HepG2 (cell line): ENCODE measurements around the gene BCL2L1. TPM values are rescaled to one million over a fixed set of nuclear protein-coding genes. Genes with fewer than 3 reads are reported as not detected.
A peak's percentile ranks its signal among the peaks of the same experiment; 100 is the strongest.

Experiments
- ARID4A ChIP-seq: sonication (generic); formaldehyde crosslinking; IDR thresholded peaks from 2 replicates; pipeline ENCODE4 v1.5.0; 2020; ENCODE audit warnings: mild to moderate bottlenecking, missing genetic modification reagents, borderline replicate concordance
- EEA1 ChIP-seq: sonication (generic); formaldehyde crosslinking; IDR thresholded peaks from 2 replicates; pipeline ENCODE4 v1.5.1; 2020; ENCODE audit warnings: mild to moderate bottlenecking, missing genetic modification reagents, borderline replicate concordance
- EHMT2 ChIP-seq: fragments of 200-600 bp; sonication (generic); IDR thresholded peaks from 2 replicates; pipeline ENCODE4 v1.7.0; 2017; ENCODE audit warnings: antibody characterized with exemption, low read depth, low read length, borderline replicate concordance
- EP300 ChIP-seq, 3 experiments: sonication (generic) in 1 of 3; formaldehyde crosslinking in 1 of 3; IDR thresholded peaks; 2 replicates each; pipeline versions ENCODE4 v1.5.1 to v1.6.1; 2011 to 2020; ENCODE audit warnings: low read depth in 2 of 3, low read length in 2 of 3, borderline replicate concordance in 1 of 3, improper control_type of control experiment in 1 of 3, mild to moderate bottlenecking in 1 of 3, missing genetic modification reagents in 1 of 3, moderate library complexity in 1 of 3
- GATAD1 ChIP-seq: IDR thresholded peaks from 2 replicates; pipeline ENCODE4 v1.6.1; 2016; ENCODE audit warnings: missing genetic modification reagents, missing compliant biosample characterization
- GLMP ChIP-seq: sonication (generic); formaldehyde crosslinking; IDR thresholded peaks from 2 replicates; pipeline ENCODE4 v1.9.0; 2021; ENCODE audit warnings: missing genetic modification reagents, mild to moderate bottlenecking, borderline replicate concordance
- HDAC1 ChIP-seq: sonication (generic); formaldehyde crosslinking; IDR thresholded peaks from 2 replicates; pipeline ENCODE4 v1.5.1; 2020; ENCODE audit warnings: mild to moderate bottlenecking, missing genetic modification reagents
- MYNN ChIP-seq: sonication (generic); formaldehyde crosslinking; IDR thresholded peaks from 2 replicates; pipeline ENCODE4 v1.4.0; 2020; ENCODE audit warnings: mild to moderate bottlenecking, low read depth, missing genetic modification reagents
- POLR2AphosphoS5 ChIP-seq: IDR thresholded peaks from 2 replicates; pipeline ENCODE4 v1.6.1; 2012; ENCODE audit warnings: low read depth, low read length
- RAD21 ChIP-seq: fragments of 450-650 bp; formaldehyde crosslinking; IDR thresholded peaks from 2 replicates; pipeline ENCODE4 v1.5.0; 2020; ENCODE audit warnings: mild to moderate bottlenecking
- SOX13 ChIP-seq, 3 experiments: fragments of 450-650 bp in 1 of 3; sonication (generic) in 1 of 3; formaldehyde crosslinking in 1 of 3; IDR thresholded peaks in 2 of 3; conservative IDR thresholded peaks in 1 of 3; 2 replicates each; pipeline versions ENCODE4 v1.5.0 to v1.6.1; 2016 to 2020; ENCODE audit warnings: antibody characterized with exemption in 1 of 3, mild to moderate bottlenecking in 1 of 3, missing compliant biosample characterization in 1 of 3, missing genetic modification reagents in 1 of 3, moderate library complexity in 1 of 3
- SRY ChIP-seq: sonication (generic); formaldehyde crosslinking; IDR thresholded peaks from 2 replicates; pipeline ENCODE4 v1.8.0; 2022; ENCODE audit warnings: mild to moderate bottlenecking, missing genetic modification reagents
- TEF ChIP-seq: sonication (generic); formaldehyde crosslinking; IDR thresholded peaks from 2 replicates; pipeline ENCODE4 v1.5.0; 2020; ENCODE audit warnings: missing genetic modification reagents
- U2AF2 ChIP-seq: fragments of 200-400 bp; formaldehyde crosslinking; IDR thresholded peaks from 2 replicates; pipeline ENCODE4 v1.6.1; 2017; ENCODE audit warnings: low read depth, mild to moderate bottlenecking, low read length
- ZBTB49 ChIP-seq: sonication (generic); formaldehyde crosslinking; IDR thresholded peaks from 2 replicates; pipeline ENCODE4 v1.4.0; 2020; ENCODE audit warnings: missing genetic modification reagents, borderline replicate concordance
- ZNF263 ChIP-seq: sonication (generic); formaldehyde crosslinking; IDR thresholded peaks from 2 replicates; pipeline ENCODE4 v1.4.0; 2020; ENCODE audit warnings: missing genetic modification reagents
- ZNF570 ChIP-seq: sonication (generic); formaldehyde crosslinking; IDR thresholded peaks from 2 replicates; pipeline ENCODE4 v1.4.0; 2020; ENCODE audit warnings: mild to moderate bottlenecking, missing genetic modification reagents, borderline replicate concordance
- ZNF773 ChIP-seq: sonication (generic); formaldehyde crosslinking; IDR thresholded peaks from 2 replicates; pipeline ENCODE4 v1.4.0; 2020; ENCODE audit warnings: missing genetic modification reagents, borderline replicate concordance
- ZNF878 ChIP-seq: sonication (generic); formaldehyde crosslinking; IDR thresholded peaks from 2 replicates; pipeline ENCODE4 v1.8.1; 2023; ENCODE audit warnings: mild to moderate bottlenecking, missing genetic modification reagents, moderate library complexity
- polyA plus RNA-seq, 8 experiments: library from polyadenylated mRNA; depleted of rRNA in 3 of 8; stranded (reverse) in 7 of 8; unstranded in 1 of 8; fragments of >200 nt; fragmentation: Illumina TruSeq in 4 of 8; extraction: Trizol in 4 of 8; gene quantifications; 2 replicates each; pipeline versions ENCODE4 v1.2.1 to v1.2.3, GENCODE V29; 2011 to 2016; ENCODE audit warnings: low read depth in 4 of 8, missing spikeins in 1 of 8, mixed read lengths in 1 of 8; ENCODE audit not compliant: insufficient read depth in 1 of 8
- total RNA-seq, 5 experiments: library from RNA; depleted of rRNA; stranded (reverse); fragments of >200 nt; fragmentation: Illumina TruSeq; extraction: Trizol; gene quantifications; 2 replicates each; pipeline ENCODE4 v1.2.3, GENCODE V29; 2016; ENCODE audit warnings: low read depth in 1 of 5

BCL2L1 gene
- total and polyA plus RNA-seq, 2 of the 13 experiments (the other 11 are each of a cell fraction or from before 2014, with no cell fraction given): 164 to 258 TPM

GRCh38 chr20:31722257-31723068, at the start of gene BCL2L1 (continued):
- no peak; the same call in none of the 2 replicates for TF ChIP-seq SOX13 (IDR thresholded peaks at IDR 0.05)
- TF ChIP-seq SOX13 (CRISPR knock-in tag; conservative IDR thresholded peaks at IDR 0.05 in 1 of 2, IDR thresholded peaks at IDR 0.05 in 1 of 2): peak in 1 of 2 experiments; percentile 50; a peak in 1 of 4 replicates
- no peak for TF ChIP-seq EEA1 (CRISPR knock-in tag)
- TF ChIP-seq HDAC1 (CRISPR knock-in tag): 0 out of 2 replicates have a peak, but pooled peaks have one; percentile 16
- TF ChIP-seq SRY (CRISPR knock-in tag): peak; percentile 19; the same call in 1 of the 2 replicates
- TF ChIP-seq GLMP (CRISPR knock-in tag): no peak
- TF ChIP-seq ZNF773 (CRISPR knock-in tag): no peak
- no peak for TF ChIP-seq MYNN
- no peak for TF ChIP-seq GATAD1 (CRISPR knock-in tag)
- peak in 1 of 2 experiments; percentile 40; a peak in 1 of 4 replicates for TF ChIP-seq EP300 (IDR thresholded peaks at IDR 0.05; ENCODE audit: low read depth in 2 of 2, low read length in 2 of 2)
- TF ChIP-seq EP300 (CRISPR knock-in tag; IDR thresholded peaks at IDR 0.05; ENCODE audit: borderline replicate concordance): no peak
- peak; percentile 14; the same call in 1 of the 2 replicates for TF ChIP-seq ZNF878 (CRISPR knock-in tag)
- no peak for TF ChIP-seq TEF (CRISPR knock-in tag)
- TF ChIP-seq ZBTB49 (CRISPR knock-in tag): no peak
- peak; percentile 91 for TF ChIP-seq RAD21 (CRISPR knock-in tag)
- TF ChIP-seq POLR2AphosphoS5: peak; percentile 64
- TF ChIP-seq EHMT2: no peak
- TF ChIP-seq U2AF2: no peak; the same call in 1 of the 2 replicates
- no peak for TF ChIP-seq ARID4A (CRISPR knock-in tag)
- 0 out of 2 replicates have a peak, but pooled peaks have one; percentile 65 for TF ChIP-seq ZNF570
- no peak for TF ChIP-seq ZNF263 (CRISPR knock-in tag)
